ENCODE results near the gene STPG1.
A peak's percentile ranks its signal among the peaks of the same experiment; 100 is the strongest.

STPG1 gene

DNA sequence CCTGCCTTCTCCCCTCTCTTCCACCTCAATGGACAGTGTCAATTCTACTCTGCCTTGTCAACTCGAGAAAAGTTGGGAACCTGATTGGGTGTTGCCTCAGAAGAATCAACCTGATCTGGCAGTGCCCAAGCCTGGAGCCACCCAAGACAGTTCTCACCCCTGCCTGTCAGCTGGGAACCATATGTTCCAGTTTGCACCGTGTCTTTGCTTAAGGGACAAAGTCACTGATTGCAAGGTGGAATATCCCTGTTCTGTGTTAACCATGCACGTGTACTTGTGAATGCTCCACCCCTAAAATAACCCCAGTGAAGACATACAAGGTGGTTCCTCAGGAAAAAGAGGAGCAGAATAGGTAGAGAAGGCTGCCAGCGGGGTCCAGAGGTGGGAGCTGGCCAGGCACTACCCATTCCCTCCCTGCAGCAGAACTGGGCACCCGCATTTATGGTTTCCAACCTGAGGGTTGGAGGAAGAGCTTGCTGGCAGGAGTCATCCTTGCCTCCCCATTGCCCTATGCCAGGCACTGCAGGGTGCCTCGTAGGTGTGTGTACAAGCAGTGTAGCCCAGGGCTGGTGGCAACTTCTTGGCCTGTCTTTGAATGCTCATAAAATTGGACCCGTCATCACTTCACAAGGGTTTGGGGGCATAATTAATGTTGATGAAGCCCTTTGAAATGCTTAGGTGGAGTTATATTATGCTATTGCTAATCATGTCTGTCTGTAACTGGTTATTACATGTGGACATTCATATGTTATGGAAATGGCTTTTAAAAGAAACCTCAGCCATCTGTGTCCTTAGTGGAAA, 13.4 kb upstream of the STPG1 start:
- DNase-seq, result no peak

DNA sequence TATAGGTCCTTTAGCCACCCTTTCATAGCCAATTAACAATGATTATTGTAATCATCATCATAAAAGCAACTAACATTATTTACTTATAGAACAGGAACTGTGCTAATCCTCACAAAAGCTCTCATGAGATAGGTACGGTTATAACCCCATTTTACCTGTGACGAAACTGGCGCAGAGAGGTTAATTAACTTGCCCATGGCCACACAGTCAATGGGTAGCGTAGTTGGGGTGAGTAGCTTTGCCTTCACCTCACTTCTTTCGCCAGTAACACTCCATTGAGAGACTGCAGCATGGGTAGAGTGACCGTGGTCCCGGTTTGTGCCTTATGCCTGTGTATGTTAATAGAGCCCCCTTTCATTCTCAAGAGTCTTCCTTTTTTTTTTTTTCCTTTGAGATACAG, 12.3 kb upstream of the STPG1 start:
- DNase-seq, result no peak

DNA sequence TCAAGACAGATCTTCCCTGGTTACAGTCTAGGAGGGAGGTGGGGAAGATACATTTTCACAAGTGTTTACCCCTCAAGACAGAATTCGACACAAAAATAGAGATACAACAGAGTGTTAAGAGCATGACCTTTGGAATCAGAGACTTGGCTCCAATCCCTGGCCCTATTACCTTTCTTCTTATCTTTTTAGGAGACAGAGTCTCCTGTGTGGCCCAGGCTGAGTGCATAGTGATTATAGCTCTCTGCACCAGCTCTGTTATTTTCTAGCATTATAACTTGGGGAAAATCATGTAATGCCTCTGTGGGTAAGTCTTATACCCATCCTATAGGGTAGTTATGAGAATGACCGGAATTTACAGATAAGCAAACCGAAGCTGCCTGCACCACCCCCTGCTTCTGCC, 11.9 kb upstream of the STPG1 start:
- no peak for DNase-seq

DNA sequence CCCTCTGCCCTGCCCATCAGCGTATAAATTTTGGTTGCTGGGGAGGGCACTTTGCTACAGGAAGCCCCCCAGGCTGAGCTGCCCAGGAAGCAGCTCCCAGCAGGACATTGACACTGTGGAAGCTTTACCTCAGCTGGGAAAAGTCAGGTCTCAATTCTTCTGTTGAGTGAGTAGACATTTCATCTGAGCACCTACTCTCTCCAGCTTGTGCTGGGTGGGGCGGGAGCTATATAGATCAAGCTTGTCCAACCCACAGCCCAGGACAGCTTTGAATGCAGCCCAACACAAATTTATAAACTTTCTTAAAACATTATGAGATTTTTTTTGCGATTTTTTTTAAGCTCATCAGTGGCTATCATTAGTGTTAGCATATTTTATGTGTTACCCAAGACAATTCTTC, 11.4 kb upstream of the STPG1 start:
- no peak for DNase-seq

DNA sequence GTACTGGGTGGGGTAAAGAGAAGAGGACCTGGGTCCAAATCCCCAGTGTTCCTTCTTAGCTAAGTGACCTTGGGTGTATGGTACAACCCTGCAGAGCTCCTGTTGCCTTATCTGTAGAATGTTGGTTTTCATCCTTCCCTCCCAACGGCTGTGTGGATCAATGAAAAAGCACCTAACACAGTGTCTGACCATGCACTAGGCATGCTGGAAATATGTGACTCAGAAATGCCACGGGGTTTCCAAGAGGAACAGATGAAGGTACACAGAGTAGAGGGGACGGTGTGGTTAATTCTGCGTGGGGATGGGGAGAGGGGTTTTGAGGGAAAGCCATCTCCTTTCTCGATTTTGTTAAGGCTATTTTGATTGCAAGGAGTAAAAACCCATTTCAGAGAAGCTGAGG, 10.6 kb upstream of the STPG1 start:
- DNase-seq, result no peak

DNA sequence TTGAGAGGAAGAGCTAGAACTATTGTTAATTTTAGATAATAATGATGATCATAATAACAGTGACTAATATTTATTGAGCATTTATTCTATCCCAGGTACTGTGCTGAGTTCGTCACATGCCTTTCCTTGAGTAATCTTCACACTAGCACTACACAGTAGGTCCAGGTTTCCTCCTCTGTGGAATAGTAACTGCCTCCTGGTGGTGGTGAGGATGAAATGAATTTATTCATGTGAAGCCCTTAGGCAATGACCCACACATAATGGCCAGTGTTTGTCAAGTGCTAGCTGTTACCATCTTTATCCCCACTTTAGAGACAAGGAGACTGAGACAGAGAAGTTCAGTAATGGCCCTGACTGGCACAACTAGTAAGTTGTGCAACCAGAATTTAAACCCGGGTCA, 7.9 kb upstream of the STPG1 start:
- no peak for DNase-seq

DNA sequence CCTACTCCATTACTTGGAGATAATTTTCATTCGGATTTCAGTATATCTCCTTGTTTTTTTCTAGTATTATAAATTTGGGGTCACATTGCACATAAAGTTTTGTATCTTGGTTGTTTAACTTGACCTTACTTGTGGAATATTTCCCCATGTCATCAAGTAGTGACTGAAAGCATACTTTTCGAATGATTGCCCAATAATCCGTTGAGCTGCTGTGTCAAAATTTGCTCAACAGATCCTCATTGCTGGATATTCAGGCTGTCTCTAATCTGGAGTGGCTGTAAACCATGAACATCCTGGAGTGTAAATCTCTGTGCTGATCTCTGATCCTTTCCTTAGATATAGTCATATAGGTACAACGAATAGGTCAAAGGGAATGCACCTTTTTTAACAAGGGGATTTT, 7.0 kb upstream of the STPG1 start:
- DNase-seq, result no peak

DNA sequence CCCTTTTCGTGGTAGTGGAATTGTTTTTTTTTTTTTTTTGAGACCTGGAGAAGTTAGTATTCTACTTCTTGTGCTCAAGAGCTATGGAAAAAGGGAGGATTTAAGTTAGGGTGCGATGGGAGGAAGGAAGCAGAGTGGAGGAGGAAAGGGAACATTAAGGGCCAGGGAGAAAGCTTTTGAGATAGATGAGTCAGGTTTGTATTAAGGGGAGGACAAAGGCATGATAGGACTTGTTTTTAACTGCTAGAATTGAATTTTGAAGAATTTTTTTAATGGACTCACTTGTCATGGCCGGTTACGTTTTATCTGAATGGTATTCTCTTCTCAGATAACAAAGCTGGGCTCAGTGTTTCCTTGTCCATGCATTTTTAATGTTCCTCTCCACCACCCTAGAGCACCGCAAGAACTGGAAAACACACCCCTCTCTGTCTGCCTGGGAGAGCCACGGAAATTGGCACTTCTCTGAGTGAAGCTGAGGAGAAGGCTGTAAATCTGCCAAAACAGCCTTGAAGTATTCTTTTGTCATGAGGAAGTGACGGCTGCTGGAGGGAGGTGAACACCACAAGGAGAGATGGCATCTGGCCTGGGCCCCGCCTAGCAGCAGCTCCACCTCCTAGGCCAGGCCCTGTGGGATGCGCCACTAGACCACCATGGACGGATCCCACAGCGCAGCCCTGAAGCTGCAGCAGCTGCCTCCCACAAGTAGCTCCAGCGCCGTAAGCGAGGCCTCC, 5.5 kb upstream of the STPG1 start:
- DNase-seq, result no peak

DNA sequence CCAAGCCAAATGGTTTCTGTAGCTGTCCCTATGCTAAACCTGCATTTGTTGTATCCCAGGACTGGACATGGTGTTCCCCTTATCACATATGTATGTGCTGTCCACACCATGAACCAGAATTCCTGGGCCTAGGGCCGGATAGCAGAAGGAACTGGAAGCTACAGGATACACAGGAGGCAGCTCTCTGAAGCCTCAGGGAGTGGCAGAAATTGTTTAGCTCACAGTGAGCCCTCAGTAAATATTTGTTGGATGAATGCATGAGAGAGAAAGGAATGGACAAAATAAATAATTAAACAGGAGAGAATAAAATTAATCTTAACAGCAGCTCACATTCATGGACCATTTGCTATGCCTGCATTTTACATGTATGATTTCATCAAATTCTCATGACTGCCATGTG, 4.1 kb upstream of the STPG1 start:
- no peak for DNase-seq

DNA sequence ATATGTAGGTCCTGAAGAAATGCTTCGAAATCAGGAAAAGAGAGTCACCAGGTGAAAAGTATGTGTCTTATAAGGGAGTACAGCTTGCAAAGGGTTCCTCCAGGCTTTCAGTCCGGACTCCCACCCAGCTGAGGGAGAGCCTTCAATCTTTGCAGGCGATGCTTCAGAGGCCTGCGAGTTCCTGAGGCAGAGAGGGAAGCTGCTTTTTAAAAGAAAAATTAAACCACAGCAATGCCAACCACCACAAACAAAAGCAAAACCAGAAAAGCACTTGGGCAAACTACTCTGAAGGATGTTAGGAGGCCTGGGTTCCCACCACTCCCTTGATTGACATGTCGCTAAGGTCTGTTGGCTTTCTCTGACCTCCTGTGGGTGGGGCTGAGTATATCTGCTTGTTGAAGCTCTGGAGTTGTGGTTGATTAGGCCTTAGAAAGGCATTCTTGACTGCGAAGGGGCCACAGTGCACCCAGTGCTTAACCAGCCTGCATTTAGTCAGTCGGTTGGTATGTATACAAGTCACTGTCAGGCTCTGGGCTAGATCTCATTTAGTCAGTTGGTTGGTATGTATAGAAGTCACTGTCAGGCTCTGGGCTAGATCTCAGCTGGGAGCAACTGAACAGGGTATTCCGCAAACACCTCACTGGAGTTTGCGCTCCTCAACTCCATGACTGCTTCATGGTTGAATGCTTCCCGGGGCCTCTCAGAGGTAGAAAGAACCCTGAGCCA, 3.2 kb upstream of the STPG1 start:
- DNase-seq, result peak; percentile 75

DNA sequence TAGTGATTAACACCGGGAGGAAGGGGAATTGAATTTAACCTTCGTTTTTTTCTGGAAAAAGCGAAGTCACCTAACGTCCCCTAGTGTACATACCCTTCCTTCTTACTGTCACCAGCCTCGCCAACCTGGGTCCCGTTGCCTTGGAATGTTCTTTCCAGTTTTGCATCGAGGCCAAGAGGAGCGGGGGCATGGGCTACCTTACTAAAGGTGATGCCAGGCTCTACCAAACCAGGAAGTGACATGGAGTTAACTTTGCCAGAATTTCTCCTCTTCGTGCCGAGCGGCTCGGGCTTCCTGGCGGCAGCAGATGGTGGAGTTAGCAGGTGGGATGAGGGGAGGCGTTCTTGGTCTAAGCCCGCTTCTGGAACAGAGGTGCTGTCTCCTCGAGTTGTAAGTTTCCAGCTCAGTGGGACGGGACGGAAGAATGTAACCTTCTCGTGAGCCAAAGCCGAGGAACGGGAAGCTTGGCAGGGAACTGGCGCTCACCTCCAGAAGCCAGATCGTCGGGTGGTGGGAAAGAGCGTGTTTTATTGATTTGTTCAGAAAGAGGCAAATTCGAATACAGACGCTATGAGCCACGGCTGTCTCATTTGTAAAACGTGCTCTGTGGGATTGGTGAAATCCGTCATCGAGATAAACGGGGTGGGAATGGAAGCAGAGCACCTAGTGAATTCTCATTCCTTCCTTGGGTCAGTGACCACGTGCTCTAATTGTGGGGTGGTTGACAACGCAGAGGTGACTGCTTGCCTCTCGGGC, 2.5 kb upstream of the STPG1 start:
- DNase-seq, result no peak

DNA sequence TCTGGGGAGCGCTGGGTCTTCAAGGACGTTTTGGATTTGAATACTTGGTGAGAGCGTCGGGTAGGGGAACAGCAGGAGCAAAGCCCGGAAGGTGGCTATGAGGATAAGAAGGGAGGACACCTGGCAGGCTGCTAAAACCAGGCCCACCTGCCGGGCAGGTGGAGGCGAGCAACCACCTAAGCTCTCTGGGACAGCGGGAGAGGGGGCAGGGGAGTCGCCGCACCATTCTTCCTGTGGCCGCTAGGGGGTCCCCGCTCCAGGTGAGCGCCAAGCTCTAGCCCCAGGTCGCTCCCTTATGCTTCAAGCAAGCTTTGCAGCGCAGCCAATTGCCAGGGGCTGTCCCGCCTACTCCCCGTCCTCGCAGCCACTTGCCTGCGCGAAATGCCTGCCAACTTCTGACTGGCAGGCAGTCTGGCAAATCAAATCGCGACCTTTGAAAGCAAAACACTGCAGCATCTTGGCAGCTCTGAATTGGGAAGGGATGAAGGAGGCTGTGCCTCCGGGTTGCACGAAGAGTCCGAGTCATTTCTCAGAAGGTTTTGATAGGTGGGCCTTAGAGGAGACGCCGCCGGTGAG, 1.8 kb upstream of the STPG1 start, which contains the start of gene NIPAL3:
TSS of gene NIPAL3 (plus strand) at position 469 of the 576 bp plus-strand sequence. CDS start 3,746 bp downstream, outside the sequence.
- DNase-seq, result peak; percentile 99

DNA sequence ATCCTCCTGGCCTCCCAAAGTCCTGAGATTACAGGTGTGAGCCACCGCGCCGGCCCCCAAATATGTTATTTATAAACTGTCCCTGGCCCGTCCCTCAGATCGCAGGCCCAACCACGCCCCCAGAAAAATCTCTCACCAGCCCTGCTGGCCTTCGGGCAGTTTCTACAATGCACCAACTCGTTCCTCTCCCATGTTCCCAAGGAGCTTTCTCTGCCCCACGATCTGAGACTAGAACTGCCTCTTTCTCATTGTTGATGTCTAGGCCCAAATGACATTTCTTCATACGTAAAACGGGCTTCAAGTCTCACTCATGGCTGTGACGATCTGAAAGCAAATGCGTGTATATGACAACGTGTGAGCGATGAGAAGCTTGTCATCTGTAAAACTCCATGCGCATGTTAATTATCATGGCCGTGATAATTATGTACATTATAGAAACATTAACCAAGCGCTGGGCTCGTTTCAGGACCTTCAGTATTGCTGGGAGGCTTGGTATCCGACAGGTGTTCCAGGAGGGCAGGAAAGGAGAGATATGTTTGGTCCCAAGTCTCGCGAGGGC, 1.3 kb upstream of the STPG1 start:
- no peak for DNase-seq

DNA sequence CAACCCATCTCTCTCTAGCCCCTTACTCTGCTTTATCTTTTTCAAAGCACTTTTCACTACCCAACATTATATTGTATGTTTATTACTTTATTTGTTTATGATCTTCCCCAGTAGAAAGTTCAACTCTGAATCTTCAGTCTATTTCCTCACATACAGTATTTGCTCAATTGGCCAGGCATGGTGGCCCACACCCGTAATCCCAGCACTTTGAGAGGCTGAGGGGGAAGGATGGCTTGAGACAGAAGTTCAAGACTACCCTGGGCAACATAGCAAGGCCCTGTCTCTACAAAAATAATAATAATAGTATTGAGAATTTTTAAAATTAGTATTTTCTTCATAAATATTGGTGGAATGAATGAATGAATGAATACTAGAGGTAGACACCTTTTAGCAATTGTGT, 1.2 kb downstream of the STPG1 start:
- no peak for DNase-seq

DNA sequence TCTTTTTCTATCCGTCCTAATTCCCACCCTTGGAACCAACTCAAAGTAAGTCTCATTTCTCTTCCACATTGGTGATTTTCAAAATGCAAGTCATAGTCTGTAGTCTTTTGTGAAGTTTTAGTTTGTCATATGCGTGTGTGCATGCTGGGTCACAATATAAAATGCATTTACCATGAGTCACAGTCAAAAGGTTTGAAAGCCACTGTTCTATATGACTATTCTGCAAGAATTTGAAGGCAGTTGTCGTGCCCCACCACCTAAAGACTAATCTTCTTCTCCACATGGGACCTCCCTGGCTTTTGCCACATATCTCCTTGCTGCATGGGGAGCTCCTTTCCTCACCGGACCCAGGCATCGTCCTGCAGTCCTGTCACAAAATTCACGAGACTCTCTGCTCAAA, 1.6 kb downstream of the STPG1 start:
- no peak for DNase-seq

DNA sequence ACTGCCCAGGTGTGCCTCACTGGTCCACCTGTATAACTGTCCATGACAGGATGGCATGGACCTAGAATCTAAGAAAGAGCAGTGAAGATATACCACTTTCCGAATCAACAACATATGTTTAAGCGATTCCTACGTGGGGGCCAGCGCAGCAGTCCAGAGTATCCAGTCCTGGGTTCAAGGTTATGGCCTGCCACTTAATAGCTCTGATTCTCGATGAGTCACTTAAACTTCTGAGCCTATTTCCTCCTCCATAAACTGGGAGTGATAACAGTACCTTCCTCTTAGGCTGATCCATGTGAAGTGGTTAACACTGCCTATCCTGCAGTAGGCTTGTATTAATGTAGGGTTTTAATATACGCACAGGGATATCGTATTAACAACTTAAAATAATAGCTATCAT, 2.8 kb downstream of the STPG1 start:
- no peak for DNase-seq

DNA sequence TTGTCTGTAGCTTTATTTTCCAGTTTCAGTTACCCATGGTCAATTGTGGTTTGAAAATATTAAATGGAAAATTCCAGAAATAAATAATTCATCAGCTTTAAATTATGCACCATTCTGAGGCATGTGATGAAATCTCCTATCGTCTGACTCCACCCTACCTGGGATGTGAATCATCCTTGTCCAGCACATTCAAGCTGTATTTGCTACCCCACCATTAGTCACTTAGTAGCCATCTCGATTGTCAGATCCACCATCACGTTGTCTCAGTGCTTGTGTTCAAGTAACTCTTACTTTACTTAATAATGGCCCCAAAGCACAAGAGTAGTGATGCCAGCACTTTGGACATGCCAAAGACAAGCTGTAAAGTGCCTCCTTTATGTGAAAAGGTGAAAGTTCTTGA, 4.0 kb downstream of the STPG1 start:
- no peak for DNase-seq

DNA sequence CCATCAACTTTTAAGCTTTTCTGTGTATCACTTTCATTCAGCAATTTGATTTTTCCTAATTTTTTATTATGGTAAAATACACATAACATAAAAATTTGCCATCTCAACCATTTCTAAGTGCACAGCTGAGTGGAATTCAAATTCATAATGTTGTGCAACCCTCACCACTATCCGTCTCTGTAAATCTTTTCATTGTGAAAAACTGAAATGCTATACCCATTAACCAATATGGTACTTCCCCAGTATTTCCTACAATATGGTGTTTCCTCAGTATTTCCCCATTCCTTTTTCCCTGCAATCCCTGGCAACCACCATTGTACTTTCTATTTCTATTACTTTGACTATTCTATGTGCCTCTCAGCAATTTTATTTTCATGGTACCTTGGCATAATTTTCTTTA, 6.8 kb downstream of the STPG1 start:
- DNase-seq, result no peak

DNA sequence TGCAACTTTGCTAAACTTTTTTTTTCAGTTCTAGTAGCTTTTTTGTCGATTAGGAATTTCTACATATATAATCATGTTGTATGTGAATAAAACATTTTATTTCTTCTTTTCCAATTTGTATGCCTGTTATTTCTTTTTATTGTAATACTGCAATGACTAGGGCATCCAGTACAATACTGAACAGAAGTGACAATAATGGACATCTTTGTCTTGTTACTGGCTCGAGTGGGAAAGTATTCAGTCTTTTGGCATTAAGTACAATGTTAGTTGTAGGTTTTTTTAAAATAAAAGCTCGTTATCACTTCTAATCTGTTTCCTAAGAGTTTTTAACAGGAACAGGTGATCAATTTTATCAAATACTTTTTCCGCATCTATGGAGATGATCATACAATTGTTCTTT, 9.8 kb downstream of the STPG1 start:
- DNase-seq, result no peak

DNA sequence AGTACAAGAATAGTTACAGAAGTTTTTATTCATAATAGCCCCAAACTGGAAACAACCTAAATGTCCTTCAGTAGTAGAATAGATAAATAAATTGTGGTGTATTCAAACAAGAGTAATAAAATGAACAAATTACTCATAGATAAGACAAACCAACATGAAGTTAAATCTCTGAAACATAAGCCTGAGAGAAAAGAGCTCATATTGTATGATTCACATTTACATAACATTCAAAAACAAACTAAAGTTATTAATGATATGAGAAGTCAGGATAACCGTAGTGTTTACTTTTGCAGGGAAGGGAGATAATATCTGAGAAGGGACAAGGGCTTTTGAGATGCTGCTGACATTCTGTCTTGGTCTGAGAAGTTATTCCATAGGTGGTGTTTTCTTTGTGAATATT, 13.5 kb downstream of the STPG1 start:
- no peak for DNase-seq

DNA sequence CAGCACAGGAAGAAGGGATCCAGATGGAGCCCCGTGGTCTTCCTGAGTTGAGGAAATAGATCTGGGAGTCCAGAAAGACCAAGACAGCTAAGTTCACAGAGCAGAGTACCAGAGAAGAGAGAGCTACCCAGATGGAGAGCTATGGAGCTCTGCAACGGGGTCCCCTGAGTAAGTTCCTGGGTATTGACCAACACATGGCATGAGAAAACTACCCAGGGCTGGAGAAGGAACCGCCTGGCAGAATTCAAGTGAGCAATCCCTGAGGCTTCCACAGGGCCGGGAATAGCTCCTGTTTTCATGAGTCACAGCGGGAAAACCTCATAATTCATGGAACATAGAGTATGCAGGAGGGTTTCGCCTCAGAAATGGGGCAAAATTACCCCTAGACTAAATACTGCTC, 19.7 kb downstream of the STPG1 start:
- DNase-seq, result no peak

DNA sequence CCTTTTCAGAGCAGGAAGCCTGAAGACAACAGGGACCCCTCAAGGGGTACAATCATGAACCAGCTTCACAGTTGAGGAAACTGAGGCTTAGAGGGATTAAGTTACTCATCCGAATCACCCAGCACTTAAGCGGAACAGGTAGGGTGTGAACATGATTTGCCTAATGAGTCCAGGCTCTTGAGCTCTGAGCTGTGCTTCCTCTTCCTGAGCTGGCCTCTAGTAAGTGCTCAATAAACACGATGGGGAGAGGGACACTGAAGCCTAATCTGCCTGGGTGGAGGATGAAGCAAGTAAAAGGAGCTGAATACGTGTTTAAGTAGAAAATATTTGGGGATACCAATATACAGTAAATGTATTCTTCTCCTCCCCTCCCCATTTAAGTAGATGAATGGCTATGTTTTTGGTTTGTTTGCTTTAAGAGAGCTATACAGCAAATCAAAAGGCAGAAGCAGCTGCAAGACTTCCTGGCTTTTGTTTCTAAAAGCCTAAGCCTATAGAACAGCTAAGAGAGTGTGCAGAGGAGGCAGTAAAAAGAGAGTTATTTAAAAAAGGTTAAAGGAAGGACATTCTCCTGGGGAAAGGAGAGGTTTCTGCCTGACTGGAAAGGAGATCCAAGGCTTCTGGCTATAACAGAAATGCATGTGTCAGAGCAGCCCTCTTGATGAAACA, 20.5 kb downstream of the STPG1 start:
- no peak for DNase-seq

Measured in activated CD4-positive, alpha-beta T cell treated with anti-CD3 and anti-CD28 coated beads, Interleukin-2, Interleukin-6, amounts not matched to agents 100 ng/mL and 50 ng/mL, durations not matched to agents 16 hours and 8 hours (primary cell).